Hippocampal formation (tissue), 2 donors: Measurements from ENCODE around the gene FBXW2.

Experiments used
- DNase-seq, 2 donors: peaks; one replicate each; lab custom pipeline; 2025; lab: John Stamatoyannopoulos, UW

FBXW2 gene

GRCh38 chr9:120714846-120715388 is 78.3 kb downstream of the FBXW2 start:
- no peak for DNase-seq

- DNase-seq = peak; percentile 98 to 99
Measured at GRCh38 chr9:120714088-120714845, 78.9 kb downstream of the FBXW2 start, which contains the start of gene MEGF9. TSS of gene MEGF9 (minus strand) at chr9:120714470. CDS start at chr9:120714358, 112 bp downstream.

- DNase-seq = peak in 1 of 2 donors; percentile 34
Measured at GRCh38 chr9:120713257-120714087, 79.7 kb downstream of the FBXW2 start.

GRCh38 chr9:120712539-120713031 is 80.6 kb downstream of the FBXW2 start:
- no peak for DNase-seq

GRCh38 chr9:120711841-120712538 is 81.2 kb downstream of the FBXW2 start:
- DNase-seq = no peak

- no peak for DNase-seq
Measured at GRCh38 chr9:120711354-120711753, 81.9 kb downstream of the FBXW2 start.

- peak; percentile 19 to 77 for DNase-seq
Measured at GRCh38 chr9:120710110-120710981, 82.9 kb downstream of the FBXW2 start.

- DNase-seq = no peak
Measured at GRCh38 chr9:120708526-120709224, 84.5 kb downstream of the FBXW2 start.

- DNase-seq = no peak
Measured at GRCh38 chr9:120707170-120707569, 86.0 kb downstream of the FBXW2 start.
